HG03442 (cell line): Measurements from ENCODE around the gene TRPM3.

Experiments
- ATAC-seq: cut with Tn5 transposase; IDR thresholded peaks from one replicate; pipeline ENCODE4 v1.9.1; 2021; ENCODE audit warnings: mild to moderate bottlenecking, moderate library complexity; ENCODE audit not compliant: unreplicated experiment

TRPM3 gene

DNA sequence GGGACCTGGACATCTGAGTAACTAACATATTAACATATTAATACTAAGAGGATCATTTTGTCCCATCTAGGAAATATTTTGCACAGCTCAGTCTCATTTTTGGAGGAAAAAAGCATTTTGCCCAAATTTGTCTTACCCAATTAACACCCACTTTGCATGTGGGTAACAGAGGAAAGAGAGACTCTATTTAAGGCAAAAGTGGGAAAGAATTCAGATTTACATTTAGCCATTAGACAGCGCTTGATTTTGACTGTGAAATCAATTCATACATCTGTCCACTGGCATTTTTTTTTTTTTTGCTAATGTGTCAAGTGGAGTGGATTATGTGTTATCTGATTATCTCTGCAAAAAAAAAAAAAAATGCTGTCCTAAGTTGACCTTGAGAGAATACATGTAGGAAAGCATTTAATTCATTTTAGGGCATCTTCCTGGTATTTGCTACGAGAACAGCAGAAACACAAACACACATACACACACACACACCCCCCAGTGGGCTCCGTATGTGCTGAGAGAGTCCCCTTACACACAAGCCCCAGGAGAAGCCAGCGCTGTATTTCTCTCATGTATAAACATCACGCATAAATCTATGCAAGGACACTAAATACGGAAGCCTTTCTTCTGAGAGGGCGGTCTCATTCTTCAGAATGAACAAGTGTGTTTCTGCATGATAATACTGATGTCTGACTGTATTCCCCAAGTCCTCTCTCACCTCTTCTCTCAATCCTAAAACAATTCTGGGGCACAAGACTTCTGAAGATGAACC, 505.0 kb downstream of the TRPM3 start:
- ATAC-seq: no peak

DNA sequence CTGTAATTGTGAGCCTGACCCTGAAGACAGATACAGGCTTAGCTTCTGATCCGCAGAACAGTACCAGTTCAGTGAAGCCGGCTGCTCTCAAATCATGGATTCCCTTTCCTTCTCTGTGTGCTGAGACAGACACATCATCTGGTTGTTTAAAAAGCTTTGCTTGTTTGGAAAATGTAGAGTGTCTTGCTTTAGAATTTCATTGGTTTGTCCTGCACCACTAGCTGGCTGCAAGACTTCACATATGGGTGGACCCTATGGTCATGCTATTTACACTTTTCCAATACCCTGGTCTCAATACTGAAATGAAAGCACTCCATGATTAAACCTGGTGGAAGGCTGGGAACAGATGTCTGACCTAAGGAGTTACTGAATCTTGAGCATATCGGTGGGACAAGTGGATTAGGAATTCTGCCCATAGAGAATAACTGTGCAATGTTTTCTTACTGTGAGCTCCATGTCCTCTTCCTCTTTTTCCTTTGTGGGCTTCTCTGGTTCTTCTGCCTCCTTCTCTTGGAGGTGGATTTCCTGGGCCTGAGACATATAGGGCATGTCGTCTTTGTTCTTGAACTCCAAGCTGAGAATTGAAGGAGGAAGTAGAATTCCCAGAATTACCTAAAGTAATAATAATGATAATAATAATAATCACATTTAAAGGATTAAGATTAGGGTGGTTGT, 505.8 kb downstream of the TRPM3 start:
- no peak for ATAC-seq

DNA sequence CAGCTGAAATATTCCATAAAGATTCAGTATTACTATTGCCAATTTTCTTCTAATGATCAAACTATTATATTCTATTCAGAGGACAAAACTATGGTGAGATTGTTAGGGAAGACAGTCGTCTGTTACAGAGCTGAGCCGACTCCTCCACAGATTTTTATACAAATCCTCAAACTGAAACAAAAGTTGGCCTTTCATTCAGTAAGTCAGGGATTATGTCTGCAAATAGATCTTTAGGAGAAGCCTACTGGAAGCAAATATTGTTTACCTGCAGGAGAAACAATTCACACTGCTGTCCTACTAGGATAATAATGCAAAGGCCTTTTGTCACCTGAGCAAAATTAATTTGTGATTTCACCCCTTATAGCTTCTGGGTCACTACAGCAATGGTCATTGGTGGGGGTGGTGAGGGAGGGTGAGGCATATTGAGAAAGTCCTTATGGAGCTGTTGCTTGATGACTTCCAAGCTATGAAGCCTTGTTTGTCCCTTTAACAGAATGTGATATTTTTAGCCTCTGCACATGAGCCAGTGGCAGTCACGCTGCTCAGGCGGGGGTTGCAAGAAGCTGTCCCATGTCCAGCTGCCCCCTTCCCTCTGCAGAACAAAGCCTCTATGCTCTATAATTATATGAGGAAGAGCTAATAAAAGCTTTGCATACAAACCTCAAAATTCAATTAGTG, 506.5 kb downstream of the TRPM3 start:
- no peak for ATAC-seq

DNA sequence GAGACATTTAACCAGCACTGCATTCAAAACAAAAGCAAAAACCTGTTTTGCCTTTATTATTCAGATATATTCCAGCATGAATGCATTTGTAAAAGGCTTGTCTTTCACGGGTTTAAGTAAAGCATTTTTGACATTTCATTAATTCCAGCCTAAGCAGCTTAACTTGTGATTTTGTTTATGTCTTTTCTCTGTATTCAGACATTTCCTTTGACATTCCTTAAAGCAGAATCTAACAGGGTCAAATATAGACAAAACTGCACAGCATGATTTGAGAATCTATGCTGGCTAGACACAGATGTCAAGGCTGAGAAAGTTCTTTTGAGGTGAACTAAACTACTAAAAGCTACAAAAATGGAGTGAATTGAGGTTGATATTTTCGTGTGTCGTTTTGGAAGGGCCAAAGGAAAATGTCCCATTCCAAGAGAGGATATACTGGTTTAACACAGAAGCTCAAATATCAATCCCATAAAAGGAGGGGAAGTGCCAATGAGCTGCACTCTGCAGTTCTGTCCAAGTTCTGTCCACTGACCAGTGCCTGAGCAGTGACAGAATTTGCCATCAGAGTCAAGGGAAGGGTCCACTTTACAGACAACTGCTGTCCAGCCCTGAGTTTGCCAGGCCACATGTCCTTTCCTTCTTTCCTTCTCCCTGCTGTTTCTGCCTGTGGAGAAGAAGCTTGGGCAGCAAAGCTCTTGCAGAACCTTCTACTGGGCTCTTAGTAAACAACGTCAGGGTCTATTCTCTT, 508.2 kb downstream of the TRPM3 start:
- ATAC-seq: no peak

DNA sequence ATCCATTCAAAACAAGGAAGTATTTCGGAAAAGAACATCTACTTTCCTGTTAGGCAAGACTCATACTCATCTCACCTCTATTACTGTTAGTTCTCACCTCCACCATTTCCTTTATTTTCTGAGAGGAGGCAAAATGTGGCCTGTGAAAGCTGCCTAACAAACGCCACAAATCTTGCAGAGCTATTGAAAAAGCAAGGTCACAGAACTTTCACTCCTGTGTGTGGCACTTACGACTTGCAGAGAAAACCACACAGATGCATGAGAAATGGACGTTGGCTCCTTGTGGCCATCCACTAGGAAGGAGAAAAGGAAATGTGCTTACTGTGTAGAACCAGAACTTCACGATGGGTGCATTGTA, 511.2 kb downstream of the TRPM3 start:
- ATAC-seq: no peak

DNA sequence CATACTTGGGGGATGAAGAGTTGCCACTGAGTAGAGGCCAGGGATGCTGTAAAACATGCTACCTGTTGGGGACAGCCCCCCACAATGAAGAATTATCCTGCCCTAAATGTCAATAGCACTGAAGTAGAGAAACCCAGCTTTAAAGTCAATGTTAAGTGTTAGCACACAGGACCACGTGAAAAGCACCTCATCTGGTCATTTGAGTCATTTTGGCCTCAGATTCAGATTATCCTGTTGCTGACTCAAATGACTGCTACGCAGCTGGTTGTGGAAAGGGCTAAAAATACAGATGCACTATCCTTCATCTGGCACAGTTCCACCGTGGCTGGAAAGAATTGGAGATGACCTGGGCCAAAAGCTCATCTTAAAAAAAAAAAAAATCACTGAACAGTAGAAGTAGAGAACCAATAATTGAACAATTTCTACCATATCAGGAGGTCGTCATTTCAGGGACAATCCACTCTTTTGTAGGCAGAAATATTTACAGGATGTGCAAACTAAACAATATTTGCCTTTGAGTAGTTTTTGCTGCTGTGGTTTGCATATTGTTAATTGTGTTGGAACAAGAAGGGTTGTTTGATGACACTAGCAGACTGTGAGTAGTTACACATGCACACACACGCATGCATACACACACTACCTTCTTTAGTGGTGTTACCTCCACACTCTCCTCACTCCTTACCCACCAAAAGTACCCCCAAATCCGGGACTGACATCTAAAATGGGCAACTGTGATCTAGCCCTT, 511.7 kb downstream of the TRPM3 start:
- no peak for ATAC-seq

DNA sequence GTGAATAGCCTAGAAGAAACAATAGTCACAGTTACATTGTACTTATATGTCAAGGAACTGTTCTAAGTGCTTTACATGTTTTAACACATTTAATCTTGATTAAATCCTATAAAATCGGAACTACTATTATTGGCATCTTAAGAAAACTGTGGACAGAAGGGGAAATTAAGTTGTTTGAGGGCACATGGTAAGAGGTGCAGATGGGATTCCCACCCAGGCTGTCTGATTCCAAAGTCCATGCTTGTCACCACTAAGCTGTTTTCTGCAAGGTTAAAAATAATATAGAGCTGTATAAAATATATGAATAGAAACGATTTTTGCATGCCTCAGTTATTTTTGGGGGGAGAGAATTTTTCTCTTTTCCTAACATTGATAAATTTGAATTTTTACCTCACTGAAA, 512.4 kb downstream of the TRPM3 start:
- no peak for ATAC-seq

DNA sequence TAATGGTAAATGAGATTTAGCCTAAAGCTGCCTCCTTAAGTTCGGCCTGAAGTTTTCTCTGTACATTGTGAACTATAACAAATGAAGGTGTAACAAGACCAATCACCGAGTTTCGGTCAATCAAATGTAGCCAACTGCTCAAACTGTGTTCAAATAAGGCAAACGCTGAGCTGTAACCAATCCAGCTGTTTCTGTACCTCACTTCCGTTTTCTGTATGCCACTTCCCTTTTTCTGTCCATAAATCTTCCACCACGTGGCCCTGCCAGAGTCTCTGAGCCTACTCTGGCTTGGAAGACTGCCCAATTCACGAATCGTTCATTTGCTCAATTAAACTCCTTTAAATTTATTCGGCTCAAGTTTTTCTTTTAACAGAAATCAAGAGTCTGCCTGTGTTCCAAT, 513.5 kb downstream of the TRPM3 start:
- ATAC-seq: peak; percentile 51

DNA sequence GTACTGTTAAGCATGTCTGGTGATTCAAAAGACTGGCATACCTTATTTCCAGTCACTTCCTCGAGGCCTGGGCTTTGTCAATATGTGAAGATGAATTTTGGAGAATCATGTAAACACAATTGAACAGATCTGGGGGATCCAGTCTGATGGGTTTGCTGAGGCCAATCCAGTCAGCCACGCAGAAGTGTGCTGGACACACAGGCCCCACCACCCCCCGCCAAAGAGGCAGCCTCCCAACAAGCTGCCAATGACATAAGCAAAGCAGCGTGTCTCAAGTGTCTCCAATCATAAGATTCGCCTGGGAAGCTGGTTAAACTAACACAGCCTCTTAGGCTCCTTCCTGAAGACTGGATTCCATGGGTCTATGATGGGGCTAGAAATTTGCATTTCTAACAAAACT, 514.1 kb downstream of the TRPM3 start:
- ATAC-seq: no peak

DNA sequence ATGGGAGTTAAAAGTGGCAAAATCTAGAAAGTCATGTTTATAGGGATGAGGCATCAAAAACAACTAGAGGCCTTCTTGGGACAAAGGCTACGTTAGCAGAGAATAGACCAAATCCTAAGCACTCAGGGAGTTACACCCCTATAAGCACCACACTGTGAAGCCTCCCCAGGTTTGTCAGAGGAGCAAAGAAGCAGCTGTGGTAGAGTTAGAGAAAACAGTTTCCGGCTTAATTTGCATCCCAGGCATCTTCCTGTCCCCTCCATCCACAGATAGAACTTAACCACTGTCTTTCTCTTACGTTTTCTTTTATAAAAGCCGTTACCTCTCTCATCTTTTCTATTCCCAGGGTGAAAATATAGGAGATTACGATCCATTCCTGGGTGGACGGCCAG, 518.4 kb downstream of the TRPM3 start:
- no peak for ATAC-seq

DNA sequence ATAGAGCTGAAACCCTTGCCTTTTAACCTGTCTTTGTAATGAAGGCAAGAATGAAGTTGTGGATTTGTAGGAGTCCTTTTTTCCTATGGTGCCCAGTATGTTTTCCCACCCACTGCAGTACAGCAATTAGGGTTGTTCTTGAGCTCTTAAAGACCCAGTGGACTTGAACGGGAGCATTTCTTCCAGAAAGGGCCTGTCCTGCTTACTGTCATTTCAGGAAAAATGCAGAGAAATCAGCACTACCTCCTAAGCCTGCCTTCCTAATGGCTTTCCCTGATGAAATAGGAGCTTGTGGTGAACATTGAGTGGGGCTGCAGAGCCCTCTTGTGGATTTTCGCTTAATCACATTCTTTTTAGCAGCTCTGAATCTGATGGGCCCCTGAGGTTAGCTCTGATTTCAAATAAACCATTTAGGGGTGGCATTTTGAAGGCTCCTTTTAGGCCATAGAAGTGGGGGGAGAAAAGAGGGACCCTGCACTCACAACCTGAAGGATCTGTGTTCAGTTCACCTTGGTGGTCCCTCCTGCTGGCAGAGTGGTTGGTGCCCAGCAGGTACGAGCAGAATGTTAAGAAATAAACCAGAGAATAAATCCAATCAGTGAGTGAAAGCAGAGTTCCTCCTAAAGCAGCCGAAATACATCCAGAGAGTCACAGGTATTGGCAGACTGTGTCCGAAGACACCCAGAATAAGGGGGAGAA, 519.0 kb downstream of the TRPM3 start:
- ATAC-seq: peak; percentile 87

DNA sequence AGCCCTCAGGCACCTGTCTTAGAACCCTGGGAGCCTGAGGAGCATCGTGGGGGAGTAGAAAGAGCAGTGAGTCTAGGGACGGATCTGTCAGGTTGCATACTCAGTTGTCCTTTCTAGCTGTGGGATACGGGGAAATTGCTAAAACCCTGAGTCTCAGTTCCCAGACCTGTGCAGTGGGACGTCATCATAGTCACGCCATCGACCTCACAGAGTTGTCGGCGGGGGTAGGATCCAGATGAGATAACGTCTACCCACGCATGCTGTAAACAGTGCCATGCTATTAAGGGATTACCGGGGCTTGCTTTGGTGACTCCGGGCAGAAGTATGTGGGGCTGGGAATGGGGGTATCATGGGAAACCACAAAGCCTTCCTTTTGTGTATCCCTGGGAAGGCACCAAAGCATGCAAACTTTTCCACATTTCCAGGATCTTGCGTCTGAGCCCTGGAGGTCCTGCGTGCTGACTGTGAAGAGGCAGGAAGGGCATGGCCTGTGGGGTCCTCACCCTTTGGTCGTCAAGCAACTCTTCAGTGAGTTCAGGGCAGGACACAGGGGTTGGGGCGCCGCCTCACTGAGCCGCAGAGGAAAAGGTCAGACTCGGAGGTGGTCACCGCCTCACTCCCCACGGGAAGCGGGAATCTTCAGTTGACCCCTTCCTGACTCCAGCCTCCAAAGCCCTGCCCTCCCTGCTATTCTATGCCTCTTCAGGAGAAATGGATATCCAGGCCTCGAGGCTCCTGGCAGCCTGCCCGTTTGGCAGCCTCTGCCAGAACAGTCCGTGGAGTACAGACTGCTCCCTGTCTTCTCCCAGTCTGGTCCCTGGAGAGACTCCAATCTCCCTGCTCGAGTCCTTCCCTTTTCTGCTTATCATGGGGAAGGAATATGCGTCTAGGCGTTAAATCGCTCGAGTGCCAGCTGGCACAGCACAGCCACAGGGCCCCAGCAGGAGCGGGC, 520.1 kb downstream of the TRPM3 start:
- no peak for ATAC-seq

DNA sequence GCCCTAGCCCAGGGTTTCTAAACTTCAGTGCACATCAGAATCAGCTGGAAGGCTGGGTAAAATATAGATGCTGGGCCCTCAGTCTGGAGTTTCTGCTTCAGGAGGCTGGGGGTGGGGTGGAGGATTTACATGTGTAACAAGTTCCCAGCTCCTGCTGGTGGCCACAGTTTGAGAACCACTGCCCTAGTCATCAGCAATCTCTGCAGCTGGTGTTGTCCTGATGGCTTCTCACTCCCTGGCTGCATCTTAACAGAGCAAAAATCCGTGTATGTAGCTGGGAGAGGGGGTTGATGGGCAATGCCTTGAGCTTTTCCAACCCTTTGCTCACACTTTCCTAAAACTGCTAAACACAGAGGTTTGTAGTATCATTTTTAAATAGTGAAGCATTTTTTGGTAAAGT, 520.9 kb downstream of the TRPM3 start:
- no peak for ATAC-seq

DNA sequence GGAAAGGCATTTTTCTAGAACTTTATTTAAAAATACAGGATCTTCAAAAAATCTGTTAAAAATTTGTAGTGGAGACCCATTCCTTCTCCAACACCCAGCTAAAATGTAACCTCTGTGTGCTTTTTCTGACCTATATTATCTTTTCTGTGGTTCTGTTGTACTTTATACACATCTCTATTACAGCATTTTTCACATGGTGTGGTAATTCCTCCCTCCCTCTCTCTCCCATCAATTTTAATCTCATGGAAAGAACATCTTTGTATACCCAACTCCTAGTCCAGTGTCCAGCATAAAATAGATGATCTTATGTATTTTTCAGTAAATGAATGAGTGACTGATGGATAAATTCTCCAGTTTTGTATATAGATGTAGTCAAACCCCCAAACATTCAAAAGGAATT, 523.5 kb downstream of the TRPM3 start:
- no peak for ATAC-seq

DNA sequence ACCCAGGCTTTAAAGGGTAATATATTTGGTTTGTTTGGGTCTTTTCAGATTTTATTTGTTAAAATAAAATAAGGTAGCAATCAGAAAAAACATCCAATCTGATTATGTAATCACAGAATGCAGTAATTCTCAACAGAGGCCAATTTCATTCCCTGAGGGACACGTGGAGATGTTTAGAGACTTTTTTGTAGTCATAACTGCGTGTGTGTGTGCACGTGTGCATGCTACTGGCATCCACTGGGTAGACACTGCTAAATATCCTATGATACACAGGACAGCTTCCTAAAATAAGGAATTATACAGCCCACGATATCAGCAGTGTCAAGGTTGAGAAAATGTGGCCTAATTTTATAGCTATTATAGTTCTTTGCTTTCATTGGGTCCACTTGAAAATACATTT, 526.2 kb downstream of the TRPM3 start:
- no peak for ATAC-seq

DNA sequence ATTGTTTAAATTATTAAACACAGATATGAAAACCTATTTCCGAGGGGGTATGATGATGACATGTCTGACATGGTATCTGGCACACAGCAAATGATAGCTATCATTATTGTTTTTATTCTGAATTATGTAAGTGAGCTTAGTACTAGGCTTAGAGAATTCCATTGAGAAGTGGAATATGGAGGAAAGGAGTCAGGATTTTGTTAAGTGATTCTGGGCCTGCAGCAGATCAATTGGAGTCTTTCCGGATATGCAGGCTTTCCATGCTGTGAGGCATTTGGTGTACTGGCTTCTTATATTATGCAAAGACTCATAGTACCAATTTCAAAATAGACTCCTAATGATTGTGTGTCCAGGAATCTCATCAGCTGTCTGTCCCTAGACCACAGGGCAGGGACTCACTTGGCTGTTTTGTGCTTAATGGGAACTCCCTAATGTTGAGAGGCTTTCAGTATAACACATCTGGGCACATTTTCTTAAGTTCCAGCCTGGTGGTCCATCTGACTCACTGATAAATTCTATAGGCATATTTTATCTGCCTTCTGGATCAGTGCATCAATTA, 527.0 kb downstream of the TRPM3 start:
- ATAC-seq: no peak

DNA sequence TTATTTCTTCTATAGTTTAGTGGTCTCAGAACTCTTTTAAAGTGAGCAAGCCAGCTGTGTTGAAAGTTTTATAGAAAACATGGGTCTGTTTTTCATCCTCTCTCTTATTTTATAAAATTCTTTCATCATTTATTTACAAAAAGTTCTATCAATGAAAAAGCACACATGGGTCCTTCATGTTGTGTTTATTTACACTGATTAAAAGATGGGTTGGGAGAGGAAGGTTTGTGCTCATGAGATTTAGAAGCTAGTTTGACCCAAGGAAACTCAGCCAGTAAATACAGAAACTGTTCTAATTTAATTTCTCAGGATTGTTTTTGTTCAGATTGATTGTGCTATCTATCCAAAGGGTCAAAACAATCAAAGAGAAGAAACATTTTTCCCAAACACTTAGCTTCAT, 528.2 kb downstream of the TRPM3 start:
- no peak for ATAC-seq

DNA sequence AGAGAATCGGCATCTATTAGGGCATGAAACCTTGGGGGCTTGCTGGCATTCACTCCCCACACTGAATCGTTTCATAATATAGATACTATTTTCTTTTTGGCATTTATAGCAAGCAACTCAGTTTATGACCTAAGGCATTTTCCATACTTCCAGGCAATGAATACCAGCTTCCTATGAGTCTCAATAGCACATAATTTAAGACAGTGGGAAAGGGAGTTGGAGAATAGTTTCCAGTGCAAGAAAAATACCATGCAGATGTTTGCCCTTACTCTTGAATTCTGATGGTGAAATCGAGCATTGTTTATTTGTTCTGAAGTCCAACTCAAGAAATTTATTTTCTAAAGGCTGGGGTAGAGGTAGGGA, 531.1 kb downstream of the TRPM3 start:
- no peak for ATAC-seq
